Activated naive CD4-positive, alpha-beta T cell treated with anti-CD3 and anti-CD28 coated beads, Interleukin-2, amount 50 U/mL, for 24 hours (primary cell): ENCODE results near the gene KAZN.

Experiments used
- H3K27ac Mint-ChIP-seq: one replicate; pipeline ENCODE4 v1.8.0; 2021; ENCODE audit warnings: mild to moderate bottlenecking, mixed read lengths
- H3K27me3 Mint-ChIP-seq: one replicate; pipeline ENCODE4 v1.8.0; 2021; ENCODE audit warnings: mixed read lengths
- H3K36me3 Mint-ChIP-seq: one replicate; pipeline ENCODE4 v1.8.0; 2021; ENCODE audit warnings: mixed read lengths
- H3K4me1 Mint-ChIP-seq: one replicate; pipeline ENCODE4 v1.8.0; 2021; ENCODE audit warnings: mixed read lengths
- H3K4me3 Mint-ChIP-seq: one replicate; pipeline ENCODE4 v1.8.0; 2021; ENCODE audit warnings: mild to moderate bottlenecking, mixed read lengths
- H3K9me3 Mint-ChIP-seq: one replicate; pipeline ENCODE4 v1.8.0; 2021; ENCODE audit warnings: mixed read lengths

The KAZN gene

GRCh38 chr1:14881775-14882672 is 283.5 kb downstream of the KAZN start:
- H3K9me3 Mint-ChIP-seq = no peaks in the 10 kb centered on the region
- H3K4me1 Mint-ChIP-seq = no peaks in the 10 kb centered on the region
- peaks cover 4% of the 10 kb centered on the region for H3K27me3 Mint-ChIP-seq
- H3K36me3 Mint-ChIP-seq = no peaks in the 10 kb centered on the region
- no peak overlapping the region for H3K4me3 Mint-ChIP-seq
- no peak overlapping the region for H3K27ac Mint-ChIP-seq

GRCh38 chr1:14884614-14885175 is 286.2 kb downstream of the KAZN start:
- H3K4me1 Mint-ChIP-seq = no peaks in the 10 kb centered on the region
- H3K27me3 Mint-ChIP-seq = peaks cover 4% of the 10 kb centered on the region
- no peak overlapping the region for H3K27ac Mint-ChIP-seq
- H3K36me3 Mint-ChIP-seq = no peaks in the 10 kb centered on the region
- H3K4me3 Mint-ChIP-seq = no peak overlapping the region
- no peaks in the 10 kb centered on the region for H3K9me3 Mint-ChIP-seq

- H3K4me3 Mint-ChIP-seq = no peak overlapping the region
- no peaks in the 10 kb centered on the region for H3K9me3 Mint-ChIP-seq
- H3K36me3 Mint-ChIP-seq = no peaks in the 10 kb centered on the region
- no peaks in the 10 kb centered on the region for H3K4me1 Mint-ChIP-seq
- H3K27ac Mint-ChIP-seq = no peak overlapping the region
- peaks cover 4% of the 10 kb centered on the region for H3K27me3 Mint-ChIP-seq
These were observed 288.6 kb downstream of the KAZN start for GRCh38 chr1:14887044-14887566.

- H3K27me3 Mint-ChIP-seq = peaks cover 6% of the 10 kb centered on the region
- H3K9me3 Mint-ChIP-seq = no peaks in the 10 kb centered on the region
- H3K36me3 Mint-ChIP-seq = no peaks in the 10 kb centered on the region
- no peak overlapping the region for H3K27ac Mint-ChIP-seq
- H3K4me1 Mint-ChIP-seq = no peaks in the 10 kb centered on the region
- H3K4me3 Mint-ChIP-seq = no peak overlapping the region
These were observed 289.4 kb downstream of the KAZN start for GRCh38 chr1:14887764-14888350.

- no peaks in the 10 kb centered on the region for H3K9me3 Mint-ChIP-seq
- H3K36me3 Mint-ChIP-seq = no peaks in the 10 kb centered on the region
- H3K27me3 Mint-ChIP-seq = peaks cover 5% of the 10 kb centered on the region
- H3K27ac Mint-ChIP-seq = no peak overlapping the region
- H3K4me1 Mint-ChIP-seq = no peaks in the 10 kb centered on the region
- H3K4me3 Mint-ChIP-seq = no peak overlapping the region
These were observed 289.9 kb downstream of the KAZN start for GRCh38 chr1:14888374-14888773.

- H3K36me3 Mint-ChIP-seq = no peaks in the 10 kb centered on the region
- no peak overlapping the region for H3K27ac Mint-ChIP-seq
- H3K4me3 Mint-ChIP-seq = no peak overlapping the region
- H3K27me3 Mint-ChIP-seq = peaks cover 3% of the 10 kb centered on the region
- H3K9me3 Mint-ChIP-seq = no peaks in the 10 kb centered on the region
- no peaks in the 10 kb centered on the region for H3K4me1 Mint-ChIP-seq
These were observed 291.4 kb downstream of the KAZN start for GRCh38 chr1:14889825-14890440.

GRCh38 chr1:14891991-14892390 is 293.5 kb downstream of the KAZN start:
- no peaks in the 10 kb centered on the region for H3K36me3 Mint-ChIP-seq
- H3K27ac Mint-ChIP-seq = no peak overlapping the region
- no peaks in the 10 kb centered on the region for H3K4me1 Mint-ChIP-seq
- no peaks in the 10 kb centered on the region for H3K9me3 Mint-ChIP-seq
- peaks cover 3% of the 10 kb centered on the region for H3K27me3 Mint-ChIP-seq
- no peak overlapping the region for H3K4me3 Mint-ChIP-seq

GRCh38 chr1:14894811-14895560 is 296.5 kb downstream of the KAZN start:
- no peaks in the 10 kb centered on the region for H3K36me3 Mint-ChIP-seq
- peaks cover 6% of the 10 kb centered on the region for H3K27me3 Mint-ChIP-seq
- H3K4me3 Mint-ChIP-seq = no peak overlapping the region
- no peaks in the 10 kb centered on the region for H3K4me1 Mint-ChIP-seq
- H3K9me3 Mint-ChIP-seq = no peaks in the 10 kb centered on the region
- no peak overlapping the region for H3K27ac Mint-ChIP-seq

- no peaks in the 10 kb centered on the region for H3K9me3 Mint-ChIP-seq
- peaks cover 6% of the 10 kb centered on the region for H3K27me3 Mint-ChIP-seq
- no peaks in the 10 kb centered on the region for H3K36me3 Mint-ChIP-seq
- H3K4me3 Mint-ChIP-seq = no peak overlapping the region
- no peaks in the 10 kb centered on the region for H3K4me1 Mint-ChIP-seq
- no peak overlapping the region for H3K27ac Mint-ChIP-seq
These were observed 297.2 kb downstream of the KAZN start for GRCh38 chr1:14895727-14896126.

GRCh38 chr1:14896381-14897079 is 298.0 kb downstream of the KAZN start:
- no peak overlapping the region for H3K4me3 Mint-ChIP-seq
- H3K27me3 Mint-ChIP-seq = peaks cover 6% of the 10 kb centered on the region
- no peaks in the 10 kb centered on the region for H3K36me3 Mint-ChIP-seq
- H3K27ac Mint-ChIP-seq = no peak overlapping the region
- H3K4me1 Mint-ChIP-seq = no peaks in the 10 kb centered on the region
- H3K9me3 Mint-ChIP-seq = no peaks in the 10 kb centered on the region

GRCh38 chr1:14897080-14897449 is 298.6 kb downstream of the KAZN start:
- no peak overlapping the region for H3K27ac Mint-ChIP-seq
- H3K4me3 Mint-ChIP-seq = no peak overlapping the region
- peaks cover 6% of the 10 kb centered on the region for H3K27me3 Mint-ChIP-seq
- H3K4me1 Mint-ChIP-seq = no peaks in the 10 kb centered on the region
- no peaks in the 10 kb centered on the region for H3K36me3 Mint-ChIP-seq
- H3K9me3 Mint-ChIP-seq = no peaks in the 10 kb centered on the region

- no peaks in the 10 kb centered on the region for H3K36me3 Mint-ChIP-seq
- H3K27ac Mint-ChIP-seq = no peak overlapping the region
- H3K27me3 Mint-ChIP-seq = peaks cover 6% of the 10 kb centered on the region
- no peak overlapping the region for H3K4me3 Mint-ChIP-seq
- H3K9me3 Mint-ChIP-seq = no peaks in the 10 kb centered on the region
- no peaks in the 10 kb centered on the region for H3K4me1 Mint-ChIP-seq
These were observed 299.1 kb downstream of the KAZN start for GRCh38 chr1:14897547-14897946.

- no peak overlapping the region for H3K4me3 Mint-ChIP-seq
- H3K27ac Mint-ChIP-seq = no peak overlapping the region
These were observed 299.6 kb downstream of the KAZN start for GRCh38 chr1:14897997-14898645.

GRCh38 chr1:14899686-14900085 is 301.2 kb downstream of the KAZN start:
- H3K36me3 Mint-ChIP-seq = no peaks in the 10 kb centered on the region
- no peaks in the 10 kb centered on the region for H3K9me3 Mint-ChIP-seq
- H3K4me1 Mint-ChIP-seq = no peaks in the 10 kb centered on the region
- no peak overlapping the region for H3K4me3 Mint-ChIP-seq
- H3K27me3 Mint-ChIP-seq = peaks cover 3% of the 10 kb centered on the region
- no peak overlapping the region for H3K27ac Mint-ChIP-seq

More at GRCh38 chr1:14897997-14898645, 299.6 kb downstream of the KAZN start:
- H3K36me3 Mint-ChIP-seq = no peaks in the 10 kb centered on the region
- peaks cover 3% of the 10 kb centered on the region for H3K27me3 Mint-ChIP-seq
- H3K9me3 Mint-ChIP-seq = no peaks in the 10 kb centered on the region
- no peaks in the 10 kb centered on the region for H3K4me1 Mint-ChIP-seq
